Keratinocyte (primary cell): ENCODE results near the gene MRPS18A. TPM values are rescaled to one million over a fixed set of nuclear protein-coding genes. Genes with fewer than 3 reads are reported as not detected.

ENCODE experiments used
- DNase-seq: peaks from one replicate; pipeline ENCODE4 v3.0.0-alpha.2; 2011; ENCODE audit warnings: low read depth, missing footprints, low spot score
- FAIRE-seq: peaks from 2 replicates; lab custom pipeline; 2011; peaks lifted over from hg19 to GRCh38; lab: Jason Lieb, UNC
- H2AFZ ChIP-seq: 2 replicates; pipeline ENCODE4 v1.6.0; 2012; ENCODE audit warnings: low read length, control low read depth, inconsistent platforms; ENCODE audit not compliant: control insufficient read depth
- H3K27ac ChIP-seq: 2 replicates; pipeline ENCODE4 v1.5.1; 2011; ENCODE audit warnings: low read length; ENCODE audit not compliant: control insufficient read depth, insufficient read depth
- H3K27me3 ChIP-seq: 3 replicates; pipeline ENCODE4 v1.6.0; 2011; ENCODE audit warnings: low read length; ENCODE audit not compliant: control insufficient read depth, insufficient read depth; ENCODE audit errors: extremely low read depth
- H3K36me3 ChIP-seq, 2 experiments: 2 replicates in 1 of 2; 3 replicates in 1 of 2; pipeline ENCODE4 v1.5.1; 2011; ENCODE audit warnings: low read length in 2 of 2, mild to moderate bottlenecking in 1 of 2; ENCODE audit not compliant: control insufficient read depth in 2 of 2, insufficient read depth in 2 of 2; ENCODE audit errors: extremely low read depth in 1 of 2
- H3K4me1 ChIP-seq: 3 replicates; pipeline ENCODE4 v1.5.1; 2011; ENCODE audit warnings: low read length; ENCODE audit not compliant: control insufficient read depth, insufficient read depth; ENCODE audit errors: extremely low read depth
- H3K4me2 ChIP-seq: 3 replicates; pipeline ENCODE4 v1.6.0; 2011; ENCODE audit warnings: low read depth, low read length; ENCODE audit not compliant: control insufficient read depth, insufficient read depth; ENCODE audit errors: extremely low read depth
- H3K4me3 ChIP-seq, 3 experiments: fragments of 200-600 bp in 1 of 3; sonication (generic) in 1 of 3; 2 replicates in 2 of 3; 3 replicates in 1 of 3; pipeline ENCODE4 v1.5.1; 2011 to 2016; ENCODE audit warnings: low read length in 3 of 3, mild to moderate bottlenecking in 3 of 3, control low read depth in 2 of 3, inconsistent platforms in 1 of 3, low read depth in 1 of 3, mixed read lengths in 1 of 3, mixed run types in 1 of 3, moderate library complexity in 1 of 3; ENCODE audit not compliant: control insufficient read depth in 2 of 3, insufficient read depth in 2 of 3; ENCODE audit errors: extremely low read depth in 1 of 3
- H3K79me2 ChIP-seq: 2 replicates; pipeline ENCODE4 v1.6.0; 2012; ENCODE audit warnings: low read length; ENCODE audit not compliant: control insufficient read depth, insufficient read depth
- H3K9ac ChIP-seq: 3 replicates; pipeline ENCODE4 v1.6.0; 2011; ENCODE audit warnings: low read length; ENCODE audit not compliant: control insufficient read depth, insufficient read depth; ENCODE audit errors: extremely low read depth
- H3K9me1 ChIP-seq: 3 replicates; pipeline ENCODE4 v1.6.0; 2011; ENCODE audit warnings: low read length; ENCODE audit not compliant: control insufficient read depth, insufficient read depth; ENCODE audit errors: extremely low read depth
- H3K9me3 ChIP-seq: 2 replicates; pipeline ENCODE4 v1.5.1; 2012; ENCODE audit warnings: low read depth, low read length; ENCODE audit not compliant: control insufficient read depth
- H4K20me1 ChIP-seq: 3 replicates; pipeline ENCODE4 v1.6.0; 2011; ENCODE audit warnings: low read length; ENCODE audit not compliant: control insufficient read depth, insufficient read depth; ENCODE audit errors: extremely low read depth
- EZH2 ChIP-seq: IDR thresholded peaks from one replicate; pipeline ENCODE4 v1.6.1; 2012; ENCODE audit warnings: inconsistent platforms, mild to moderate bottlenecking, low read length, moderate library complexity
- dilution Hi-C: fragments of 300-500 bp; cut with MboI; formaldehyde crosslinking; loops from one replicate; pipeline ENCODE4 v1.7.0; 2020; ENCODE audit warnings: low sequenced_read_pairs; ENCODE audit not compliant: extremely low pct_ligation_motif_present
- polyA plus RNA-seq, 5 experiments: library from polyadenylated mRNA; depleted of rRNA in 3 of 5; stranded (reverse) in 3 of 5; stranded (forward) in 1 of 5; unstranded in 1 of 5; fragments of >200 nt; gene quantifications; 1 replicate in 1 of 5; 2 replicates in 3 of 5; 3 replicates in 1 of 5; pipeline versions ENCODE4 v1.2.1 to v1.2.3, GENCODE V29; 2011 to 2012; ENCODE audit warnings: missing spikeins in 2 of 5, low read depth in 1 of 5, low replicate concordance in 1 of 5
- TF ChIP-seq, protein P1 (sequence below), 3 experiments: IDR thresholded peaks in 1 of 3; conservative IDR thresholded peaks in 1 of 3; optimal IDR thresholded peaks in 1 of 3; 2 replicates in 2 of 3; 3 replicates in 1 of 3; pipeline versions ENCODE3 to v1.5.1; 2011; ENCODE audit warnings: low read length in 3 of 3, mild to moderate bottlenecking in 3 of 3, moderate library complexity in 2 of 3, control low read depth in 1 of 3, inconsistent platforms in 1 of 3; ENCODE audit not compliant: insufficient read depth in 2 of 3; ENCODE audit errors: extremely low read depth in 1 of 3

Gene MRPS18A
- polyA plus RNA-seq, 1 donor (not counting 4 experiments of a cell fraction or from before 2014, with no cell fraction given), result 48.8 TPM

DNA sequence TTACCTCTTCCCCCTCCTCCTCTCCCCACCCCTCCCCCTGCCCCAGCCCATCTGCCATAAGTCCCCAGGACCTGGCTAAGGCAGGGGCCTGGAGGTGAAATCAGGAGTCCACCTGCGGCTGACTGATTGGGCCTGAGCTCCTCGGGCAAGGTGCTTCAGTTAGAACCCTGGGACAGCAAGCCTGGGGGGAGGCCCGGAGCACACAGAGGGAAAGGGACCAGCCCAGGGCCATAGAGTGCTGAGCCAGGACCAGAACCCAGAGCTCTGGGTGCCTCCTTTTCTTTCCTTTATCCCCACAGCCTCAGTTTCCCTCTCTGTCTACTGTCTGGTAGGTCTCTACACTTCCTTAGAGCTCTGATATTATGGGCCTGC, 46.7 kb upstream of the MRPS18A start:
- dilution Hi-C loops, result no loop called here
- Histone ChIP-seq H4K20me1 (no peaks in the 10 kb centered on the region), H3K9ac (no peak overlapping the region), H3K27ac (peak overlapping the region; percentile 77), H3K79me2 (no peaks in the 10 kb centered on the region), H3K9me3 (peaks cover 2% of the 10 kb centered on the region), H3K4me3 (no peak overlapping the region), H3K36me3 (no peaks in the 10 kb centered on the region), H3K4me2 (peak overlapping the region; percentile 38), H3K9me1 (no peaks in the 10 kb centered on the region), H3K4me1 (peaks cover 60% of the 10 kb centered on the region), H3K27me3 (no peaks in the 10 kb centered on the region), H2AFZ (no peak overlapping the region)
- FAIRE-seq, result no peak
- TF ChIP-seq, protein P1, sequence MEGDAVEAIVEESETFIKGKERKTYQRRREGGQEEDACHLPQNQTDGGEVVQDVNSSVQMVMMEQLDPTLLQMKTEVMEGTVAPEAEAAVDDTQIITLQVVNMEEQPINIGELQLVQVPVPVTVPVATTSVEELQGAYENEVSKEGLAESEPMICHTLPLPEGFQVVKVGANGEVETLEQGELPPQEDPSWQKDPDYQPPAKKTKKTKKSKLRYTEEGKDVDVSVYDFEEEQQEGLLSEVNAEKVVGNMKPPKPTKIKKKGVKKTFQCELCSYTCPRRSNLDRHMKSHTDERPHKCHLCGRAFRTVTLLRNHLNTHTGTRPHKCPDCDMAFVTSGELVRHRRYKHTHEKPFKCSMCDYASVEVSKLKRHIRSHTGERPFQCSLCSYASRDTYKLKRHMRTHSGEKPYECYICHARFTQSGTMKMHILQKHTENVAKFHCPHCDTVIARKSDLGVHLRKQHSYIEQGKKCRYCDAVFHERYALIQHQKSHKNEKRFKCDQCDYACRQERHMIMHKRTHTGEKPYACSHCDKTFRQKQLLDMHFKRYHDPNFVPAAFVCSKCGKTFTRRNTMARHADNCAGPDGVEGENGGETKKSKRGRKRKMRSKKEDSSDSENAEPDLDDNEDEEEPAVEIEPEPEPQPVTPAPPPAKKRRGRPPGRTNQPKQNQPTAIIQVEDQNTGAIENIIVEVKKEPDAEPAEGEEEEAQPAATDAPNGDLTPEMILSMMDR (optimal IDR thresholded peaks at IDR 0.05 in 1 of 3, IDR thresholded peaks at IDR 0.05 in 1 of 3, conservative IDR thresholded peaks at IDR 0.05 in 1 of 3; ENCODE audit: extremely low read depth in 1 of 3, insufficient read depth in 2 of 3, low read length in 3 of 3), result no peak
- TF ChIP-seq EZH2, result no peak
- DNase-seq, result no peak

GRCh38 chr6:43733471-43734293, 46.1 kb upstream of the MRPS18A start:
- peaks cover 2% of the 10 kb centered on the region for H3K9me3 ChIP-seq
- no peaks in the 10 kb centered on the region for H3K79me2 ChIP-seq
- DNase-seq, result peak; percentile 95
- H2AFZ ChIP-seq, result peak overlapping the region; percentile 56
- peaks cover 59% of the 10 kb centered on the region for H3K4me1 ChIP-seq
- H3K9ac ChIP-seq, result peak overlapping the region; percentile 29
- TF ChIP-seq EZH2, result no peak
- TF ChIP-seq, protein P1 (optimal IDR thresholded peaks at IDR 0.05 in 1 of 3, IDR thresholded peaks at IDR 0.05 in 1 of 3, conservative IDR thresholded peaks at IDR 0.05 in 1 of 3; ENCODE audit: extremely low read depth in 1 of 3, insufficient read depth in 2 of 3, low read length in 3 of 3), result no peak
- peak; percentile 83 for FAIRE-seq
- H3K9me1 ChIP-seq, result no peaks in the 10 kb centered on the region
- H3K4me2 ChIP-seq, result peak overlapping the region; percentile 31
- H3K36me3 ChIP-seq, result no peaks in the 10 kb centered on the region
- dilution Hi-C loops, result no loop called here
- peak overlapping the region; percentile 77 for H3K27ac ChIP-seq
- no peaks in the 10 kb centered on the region for H3K27me3 ChIP-seq
- H4K20me1 ChIP-seq, result no peaks in the 10 kb centered on the region
- H3K4me3 ChIP-seq, result peak overlapping the region in 1 of 3 experiments; percentile 24
